Stomach (tissue), 4 donors: ENCODE data around the gene GRIP1.

Experiments used
- CTCF ChIP-seq, 7 experiments: fragments of 450-650 bp in 4 of 7; fragments of 200-600 bp in 3 of 7; sonication (generic) in 3 of 7; IDR thresholded peaks; one replicate each; pipeline ENCODE4 v1.5.1; 2016 to 2019; ENCODE audit warnings: antibody characterized with exemption in 7 of 7, control low read depth in 2 of 7, mild to moderate bottlenecking in 1 of 7
- EP300 ChIP-seq: sonication (generic); formaldehyde crosslinking; IDR thresholded peaks from one replicate; pipeline ENCODE4 v1.6.1; 2017; ENCODE audit warnings: antibody characterized with exemption

GRCh38 chr12:66495709-66496108, 183.2 kb downstream of the GRIP1 start:
- TF ChIP-seq CTCF (IDR thresholded peaks at IDR 0.05) = no peak
- TF ChIP-seq EP300 = no peak
